GM10266 (cell line): ENCODE results near the gene ZNF521.

Source experiments
- DNase-seq: peaks from one replicate; pipeline ENCODE4 v3.0.0; 2012; ENCODE audit errors: extremely low spot score
- TF ChIP-seq, protein P1 (sequence below): IDR thresholded peaks from 2 replicates; pipeline ENCODE4 v1.5.1; 2012; ENCODE audit warnings: mild to moderate bottlenecking, low read depth; ENCODE audit not compliant: control insufficient read depth, insufficient read depth; ENCODE audit errors: missing control alignments

The ZNF521 gene

DNA sequence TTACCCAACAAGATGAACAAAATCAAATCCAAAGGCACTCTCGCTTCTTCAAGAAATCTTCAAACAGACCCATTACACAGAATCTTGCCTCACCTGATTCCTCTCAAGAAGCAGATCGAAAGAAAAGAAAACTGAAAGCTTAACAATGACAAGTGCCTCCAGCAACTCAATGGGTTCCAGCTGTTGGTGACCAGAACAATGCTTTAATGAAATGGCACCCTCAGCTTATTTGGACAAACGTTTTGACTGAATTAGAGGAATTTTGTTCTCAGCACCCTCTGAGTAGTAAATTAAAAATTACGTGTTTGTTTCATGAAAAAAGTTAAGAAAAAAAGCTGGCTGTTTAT, 211.0 kb downstream of the ZNF521 start:
- TF ChIP-seq, protein P1, sequence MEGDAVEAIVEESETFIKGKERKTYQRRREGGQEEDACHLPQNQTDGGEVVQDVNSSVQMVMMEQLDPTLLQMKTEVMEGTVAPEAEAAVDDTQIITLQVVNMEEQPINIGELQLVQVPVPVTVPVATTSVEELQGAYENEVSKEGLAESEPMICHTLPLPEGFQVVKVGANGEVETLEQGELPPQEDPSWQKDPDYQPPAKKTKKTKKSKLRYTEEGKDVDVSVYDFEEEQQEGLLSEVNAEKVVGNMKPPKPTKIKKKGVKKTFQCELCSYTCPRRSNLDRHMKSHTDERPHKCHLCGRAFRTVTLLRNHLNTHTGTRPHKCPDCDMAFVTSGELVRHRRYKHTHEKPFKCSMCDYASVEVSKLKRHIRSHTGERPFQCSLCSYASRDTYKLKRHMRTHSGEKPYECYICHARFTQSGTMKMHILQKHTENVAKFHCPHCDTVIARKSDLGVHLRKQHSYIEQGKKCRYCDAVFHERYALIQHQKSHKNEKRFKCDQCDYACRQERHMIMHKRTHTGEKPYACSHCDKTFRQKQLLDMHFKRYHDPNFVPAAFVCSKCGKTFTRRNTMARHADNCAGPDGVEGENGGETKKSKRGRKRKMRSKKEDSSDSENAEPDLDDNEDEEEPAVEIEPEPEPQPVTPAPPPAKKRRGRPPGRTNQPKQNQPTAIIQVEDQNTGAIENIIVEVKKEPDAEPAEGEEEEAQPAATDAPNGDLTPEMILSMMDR, result no peak
- DNase-seq, result no peak

DNA sequence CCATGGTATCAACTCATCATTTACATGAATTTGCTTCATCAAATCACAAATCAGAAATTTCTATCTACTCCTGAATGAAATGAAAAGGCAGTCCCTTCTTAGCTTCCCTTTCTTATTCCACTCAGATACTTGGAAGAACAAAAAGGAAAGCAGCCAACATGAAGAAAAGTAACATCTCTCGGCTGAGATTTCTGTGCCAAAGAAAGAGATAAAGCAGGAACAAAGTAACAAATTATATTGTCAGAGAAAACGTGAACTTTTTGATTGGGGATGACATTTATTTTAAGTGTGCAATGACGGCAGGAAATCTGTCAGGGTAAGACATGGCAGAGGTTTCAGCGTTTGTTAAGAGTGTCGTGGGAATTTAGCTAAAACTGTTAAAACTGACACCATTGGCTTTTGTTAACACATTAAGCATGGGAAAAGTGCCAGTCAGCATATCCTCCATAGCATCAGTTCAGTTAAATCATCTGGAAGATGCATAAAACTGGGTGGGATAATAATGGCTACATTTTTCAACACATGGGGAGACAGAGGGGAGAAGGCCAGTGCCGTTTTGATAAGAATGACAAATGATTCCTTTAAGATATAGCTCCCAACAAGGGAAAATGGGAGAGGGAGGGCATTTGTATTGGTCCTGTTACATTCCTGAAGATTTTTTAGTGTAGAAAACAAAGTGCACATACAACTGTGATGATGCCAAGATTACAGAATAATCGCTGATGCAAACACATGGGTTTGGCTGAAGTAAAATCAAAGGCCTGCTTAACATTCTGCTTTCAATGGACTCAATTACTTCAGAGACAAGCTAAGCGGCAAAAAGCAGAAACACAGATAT, 211.6 kb downstream of the ZNF521 start:
- no peak for DNase-seq
- TF ChIP-seq, protein P1, result no peak

DNA sequence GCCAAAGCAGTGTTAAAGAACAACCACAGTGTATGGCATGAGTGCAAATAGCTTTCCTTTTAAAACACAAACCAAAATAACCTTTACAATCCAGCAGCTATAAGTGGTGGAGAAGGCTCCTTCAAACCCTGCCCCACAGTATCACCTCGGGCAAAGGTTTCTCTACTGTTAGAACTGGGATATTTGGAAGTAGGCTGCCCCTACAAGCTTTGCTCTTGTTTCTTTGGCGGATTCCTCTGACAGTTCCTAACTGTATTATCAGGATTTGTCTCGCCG, 214.8 kb downstream of the ZNF521 start:
- TF ChIP-seq, protein P1, result no peak
- DNase-seq, result no peak

DNA sequence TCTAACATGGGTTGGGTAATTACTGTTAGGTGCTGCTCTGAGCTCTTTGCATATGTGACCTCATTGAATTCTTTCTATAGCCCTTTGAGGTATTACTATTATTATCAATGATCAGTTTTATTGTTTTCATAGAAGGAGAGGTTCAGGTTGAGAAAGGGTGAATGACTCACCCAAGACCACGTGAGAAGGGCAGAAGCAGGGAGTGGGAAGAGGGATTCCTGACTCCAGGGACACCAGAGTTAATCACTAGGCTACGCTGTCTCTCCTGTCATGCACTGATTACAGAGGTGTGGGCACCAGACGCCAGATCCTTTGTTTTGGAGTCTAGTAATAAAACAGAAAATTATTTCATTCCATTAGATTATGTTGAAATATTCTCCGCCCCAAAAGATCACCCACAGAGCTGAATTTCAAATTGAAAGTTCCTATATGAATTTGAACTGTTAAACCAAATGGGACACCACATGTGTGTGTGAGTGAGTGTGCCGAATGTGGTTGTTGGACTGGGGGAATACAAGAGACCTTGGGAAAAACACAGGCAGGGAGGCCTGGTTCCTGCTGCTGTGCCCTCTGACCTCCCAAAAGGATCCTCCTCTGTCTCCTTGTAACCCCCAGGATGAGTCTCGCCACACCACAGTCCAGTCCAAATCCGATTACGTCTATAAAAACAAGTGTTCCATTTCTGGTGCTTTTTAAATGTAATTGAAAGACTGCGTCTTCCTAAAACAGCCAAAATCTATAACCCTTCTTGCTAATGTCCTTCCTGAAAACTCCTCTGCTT, 215.4 kb downstream of the ZNF521 start:
- TF ChIP-seq, protein P1, result no peak
- DNase-seq, result no peak

DNA sequence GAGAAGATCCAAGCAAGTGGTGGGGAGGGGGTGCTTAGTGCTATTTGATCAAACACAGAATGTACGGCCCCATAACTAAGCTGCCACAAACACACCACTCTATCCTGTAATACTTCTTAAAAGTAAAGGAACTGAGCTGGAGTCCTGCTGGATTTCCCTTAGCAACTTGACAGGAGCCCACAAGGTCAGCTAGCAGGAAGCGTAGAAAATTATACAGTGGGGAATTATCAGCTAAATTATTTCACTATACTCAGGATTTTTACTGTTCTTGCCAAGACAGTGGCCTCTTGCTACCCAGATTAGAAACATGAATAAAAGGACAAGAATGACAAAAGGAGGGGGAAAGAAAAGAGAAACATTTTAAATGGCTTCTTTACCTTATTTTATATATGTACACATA, 217.1 kb downstream of the ZNF521 start:
- no peak for DNase-seq
- TF ChIP-seq, protein P1, result no peak

DNA sequence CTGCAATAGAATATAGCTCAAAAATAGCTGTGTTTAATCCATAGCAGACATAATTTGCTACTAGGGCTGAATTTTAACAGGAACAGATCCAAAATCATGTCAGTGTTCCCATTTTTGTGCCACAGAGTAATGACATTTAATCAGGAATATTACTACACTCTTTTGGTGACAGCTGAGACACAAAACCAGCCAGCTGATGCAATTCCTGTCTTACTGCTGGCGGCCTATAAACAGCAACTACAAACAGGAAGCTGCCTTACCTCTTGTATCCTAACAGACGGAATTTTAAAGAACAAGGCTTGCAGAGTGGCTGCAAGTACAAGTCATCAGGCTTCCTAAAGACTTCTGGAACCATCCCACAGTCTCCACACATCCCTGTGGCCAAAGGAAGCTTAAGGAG, 218.1 kb downstream of the ZNF521 start:
- TF ChIP-seq, protein P1, result no peak
- no peak for DNase-seq
